Parathyroid adenoma (tissue), 2 donors: ENCODE results near the gene FAM241A.
A peak's percentile ranks its signal among the peaks of the same experiment; 100 is the strongest.

Source experiments
- H2AFZ ChIP-seq: fragments of 300-600 bp; sonication (generic); one replicate; pipeline ENCODE4 v1.7.0; 2017; ENCODE audit warnings: antibody characterized with exemption, mild to moderate bottlenecking
- H3K27ac ChIP-seq: fragments of 300-600 bp; sonication (generic); one replicate; pipeline ENCODE4 v1.7.0; 2017
- H3K27me3 ChIP-seq: fragments of 300-600 bp; sonication (generic); one replicate; pipeline ENCODE4 v1.7.0; 2017; ENCODE audit warnings: low read length; ENCODE audit not compliant: control insufficient read depth, insufficient read depth
- H3K36me3 ChIP-seq: fragments of 300-600 bp; sonication (generic); one replicate; pipeline ENCODE4 v1.7.0; 2017; ENCODE audit warnings: low read length; ENCODE audit not compliant: control insufficient read depth, insufficient read depth
- H3K4me1 ChIP-seq: fragments of 300-600 bp; sonication (generic); one replicate; pipeline ENCODE4 v1.7.0; 2017; ENCODE audit warnings: control low read depth
- H3K4me2 ChIP-seq: fragments of 300-600 bp; sonication (generic); one replicate; pipeline ENCODE4 v1.7.0; 2017; ENCODE audit warnings: low read length
- H3K4me3 ChIP-seq: fragments of 300-600 bp; sonication (generic); one replicate; pipeline ENCODE4 v1.7.0; 2017; ENCODE audit warnings: low read depth, low read length
- H3K79me2 ChIP-seq: fragments of 300-600 bp; sonication (generic); one replicate; pipeline ENCODE4 v1.7.0; 2017; ENCODE audit warnings: control low read depth
- H3K9ac ChIP-seq: fragments of 300-600 bp; sonication (generic); one replicate; pipeline ENCODE4 v1.7.0; 2017; ENCODE audit warnings: mild to moderate bottlenecking
- H3K9me3 ChIP-seq: fragments of 300-600 bp; sonication (generic); one replicate; pipeline ENCODE4 v1.7.0; 2017; ENCODE audit warnings: low read length; ENCODE audit not compliant: control insufficient read depth
- TF ChIP-seq, protein P1 (sequence below): fragments of 300-600 bp; sonication (generic); IDR thresholded peaks from one replicate; pipeline ENCODE4 v1.7.0; 2017; ENCODE audit warnings: antibody characterized with exemption, mild to moderate bottlenecking
- donor health status: primary hyperparathyroidism.

The FAM241A gene

DNA sequence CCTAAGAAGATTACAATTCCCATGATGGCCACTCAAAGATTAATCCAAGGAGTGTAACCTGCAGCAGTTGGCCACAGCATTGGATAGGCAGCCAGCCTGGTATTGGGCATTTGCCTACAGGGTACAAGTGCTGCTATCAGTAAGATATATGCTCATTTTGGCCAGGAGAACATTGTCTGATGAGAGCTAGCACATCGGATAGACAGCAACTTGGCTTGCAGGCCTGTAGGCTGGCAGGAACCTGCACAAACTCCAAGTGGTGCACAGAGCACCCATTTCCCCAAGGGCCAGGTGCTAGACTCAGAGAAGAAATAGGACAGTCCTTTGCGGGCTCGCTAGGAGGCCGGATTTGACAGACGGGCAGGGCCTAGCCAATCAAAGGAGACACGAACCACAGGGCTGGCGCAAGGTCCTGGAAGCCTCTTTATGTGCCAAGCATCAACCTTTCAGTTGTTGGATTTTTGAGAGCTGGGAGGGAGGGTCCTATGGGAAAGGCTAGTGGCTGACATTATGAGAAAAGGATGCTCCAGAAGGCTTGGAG is 74.6 kb downstream of the FAM241A start:
- H3K27ac ChIP-seq: no peak overlapping the region
- H2AFZ ChIP-seq: no peak overlapping the region
- no peak overlapping the region for H3K4me3 ChIP-seq
- H3K4me2 ChIP-seq: no peak overlapping the region
- TF ChIP-seq, protein P1, sequence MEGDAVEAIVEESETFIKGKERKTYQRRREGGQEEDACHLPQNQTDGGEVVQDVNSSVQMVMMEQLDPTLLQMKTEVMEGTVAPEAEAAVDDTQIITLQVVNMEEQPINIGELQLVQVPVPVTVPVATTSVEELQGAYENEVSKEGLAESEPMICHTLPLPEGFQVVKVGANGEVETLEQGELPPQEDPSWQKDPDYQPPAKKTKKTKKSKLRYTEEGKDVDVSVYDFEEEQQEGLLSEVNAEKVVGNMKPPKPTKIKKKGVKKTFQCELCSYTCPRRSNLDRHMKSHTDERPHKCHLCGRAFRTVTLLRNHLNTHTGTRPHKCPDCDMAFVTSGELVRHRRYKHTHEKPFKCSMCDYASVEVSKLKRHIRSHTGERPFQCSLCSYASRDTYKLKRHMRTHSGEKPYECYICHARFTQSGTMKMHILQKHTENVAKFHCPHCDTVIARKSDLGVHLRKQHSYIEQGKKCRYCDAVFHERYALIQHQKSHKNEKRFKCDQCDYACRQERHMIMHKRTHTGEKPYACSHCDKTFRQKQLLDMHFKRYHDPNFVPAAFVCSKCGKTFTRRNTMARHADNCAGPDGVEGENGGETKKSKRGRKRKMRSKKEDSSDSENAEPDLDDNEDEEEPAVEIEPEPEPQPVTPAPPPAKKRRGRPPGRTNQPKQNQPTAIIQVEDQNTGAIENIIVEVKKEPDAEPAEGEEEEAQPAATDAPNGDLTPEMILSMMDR: no peak
- no peak overlapping the region for H3K9ac ChIP-seq
- no peaks in the 10 kb centered on the region for H3K27me3 ChIP-seq
- H3K9me3 ChIP-seq: no peaks in the 10 kb centered on the region
- H3K36me3 ChIP-seq: no peaks in the 10 kb centered on the region
- H3K4me1 ChIP-seq: no peaks in the 10 kb centered on the region
- no peaks in the 10 kb centered on the region for H3K79me2 ChIP-seq

GRCh38 chr4:112222219-112222955 is 77.1 kb downstream of the FAM241A start:
- no peak overlapping the region for H3K4me3 ChIP-seq

GRCh38 chr4:112225157-112225556 is 79.9 kb downstream of the FAM241A start:
- no peaks in the 10 kb centered on the region for H3K4me1 ChIP-seq
- H3K79me2 ChIP-seq: no peaks in the 10 kb centered on the region
- TF ChIP-seq, protein P1: no peak
- H3K36me3 ChIP-seq: no peaks in the 10 kb centered on the region
- no peak overlapping the region for H3K9ac ChIP-seq
- no peaks in the 10 kb centered on the region for H3K9me3 ChIP-seq
- H3K4me2 ChIP-seq: no peak overlapping the region
- no peaks in the 10 kb centered on the region for H3K27me3 ChIP-seq
- no peak overlapping the region for H3K4me3 ChIP-seq
- no peak overlapping the region for H2AFZ ChIP-seq
- no peak overlapping the region for H3K27ac ChIP-seq

More at GRCh38 chr4:112222219-112222955, 77.1 kb downstream of the FAM241A start:
- no peak overlapping the region for H3K27ac ChIP-seq
- H3K9ac ChIP-seq: no peak overlapping the region
- no peaks in the 10 kb centered on the region for H3K36me3 ChIP-seq
- no peaks in the 10 kb centered on the region for H3K27me3 ChIP-seq
- no peak overlapping the region for H3K4me2 ChIP-seq
- H2AFZ ChIP-seq: no peak overlapping the region
- TF ChIP-seq, protein P1: no peak
- H3K79me2 ChIP-seq: no peaks in the 10 kb centered on the region
- H3K4me1 ChIP-seq: no peaks in the 10 kb centered on the region
- H3K9me3 ChIP-seq: no peaks in the 10 kb centered on the region

DNA sequence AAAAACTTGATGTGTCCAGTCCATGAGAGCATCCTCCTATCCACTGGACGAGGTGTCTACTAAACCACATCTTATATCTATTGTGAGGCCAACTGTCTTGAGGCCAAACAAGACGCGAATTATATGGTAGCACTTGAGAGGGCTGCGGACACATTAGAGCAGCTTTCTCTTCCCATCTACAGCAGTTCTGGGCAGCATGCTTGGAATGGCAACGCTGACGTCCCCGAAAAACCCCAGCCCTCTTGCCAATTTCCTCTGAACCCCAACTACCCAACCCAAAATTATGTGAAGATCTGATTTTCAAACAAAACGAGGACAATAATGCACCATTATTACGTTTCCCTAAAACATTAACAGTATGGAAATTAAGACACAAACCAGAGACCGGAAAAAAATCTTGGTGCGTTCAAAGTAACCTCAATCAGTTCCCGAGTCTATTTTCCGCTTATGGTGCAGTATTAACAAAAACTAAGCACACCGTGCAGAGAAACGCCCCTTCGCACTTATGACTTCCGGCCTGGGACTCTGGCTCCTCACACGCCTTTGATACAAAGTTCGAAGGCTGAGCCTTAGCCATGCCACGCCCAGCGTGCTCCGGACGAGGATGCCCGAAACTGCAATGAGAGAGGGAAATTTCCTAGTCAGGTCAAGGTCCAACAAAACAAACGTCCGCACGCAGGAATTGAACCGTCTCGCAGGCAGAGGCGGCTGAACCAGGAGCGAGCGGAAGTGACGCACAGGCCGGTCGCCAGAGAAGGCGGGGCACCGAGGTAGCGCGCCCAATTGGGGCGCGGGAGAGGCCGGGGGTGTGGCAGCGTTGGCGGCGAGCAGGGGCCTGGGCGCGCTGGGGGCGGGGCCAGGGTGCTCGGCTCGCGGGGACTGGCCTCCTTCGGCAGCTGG is 85.9 kb downstream of the FAM241A start:
- H3K27me3 ChIP-seq: no peaks in the 10 kb centered on the region
- H3K4me2 ChIP-seq: peak overlapping the region; percentile 79
- no peaks in the 10 kb centered on the region for H3K9me3 ChIP-seq
- H3K27ac ChIP-seq: peak overlapping the region; percentile 84
- H3K4me1 ChIP-seq: no peaks in the 10 kb centered on the region
- no peak overlapping the region for H3K9ac ChIP-seq
- H3K36me3 ChIP-seq: no peaks in the 10 kb centered on the region
- no peaks in the 10 kb centered on the region for H3K79me2 ChIP-seq
- H2AFZ ChIP-seq: peak overlapping the region; percentile 99
- TF ChIP-seq, protein P1: no peak
- H3K4me3 ChIP-seq: peak overlapping the region; percentile 99
